GM19438 (cell line): ENCODE data around the gene DPH7.
A peak's percentile ranks its signal among the peaks of the same experiment; 100 is the strongest.
"Not testable (repeated sequence)": the region's sequence is repeated elsewhere in the genome, so short reads cannot be mapped to it uniquely, and the experiment has no call there.

ENCODE experiments used
- ATAC-seq: cut with Tn5 transposase; IDR thresholded peaks from one replicate; pipeline ENCODE4 v1.9.1; 2021; ENCODE audit warnings: low read depth; ENCODE audit not compliant: unreplicated experiment

Gene DPH7

DNA sequence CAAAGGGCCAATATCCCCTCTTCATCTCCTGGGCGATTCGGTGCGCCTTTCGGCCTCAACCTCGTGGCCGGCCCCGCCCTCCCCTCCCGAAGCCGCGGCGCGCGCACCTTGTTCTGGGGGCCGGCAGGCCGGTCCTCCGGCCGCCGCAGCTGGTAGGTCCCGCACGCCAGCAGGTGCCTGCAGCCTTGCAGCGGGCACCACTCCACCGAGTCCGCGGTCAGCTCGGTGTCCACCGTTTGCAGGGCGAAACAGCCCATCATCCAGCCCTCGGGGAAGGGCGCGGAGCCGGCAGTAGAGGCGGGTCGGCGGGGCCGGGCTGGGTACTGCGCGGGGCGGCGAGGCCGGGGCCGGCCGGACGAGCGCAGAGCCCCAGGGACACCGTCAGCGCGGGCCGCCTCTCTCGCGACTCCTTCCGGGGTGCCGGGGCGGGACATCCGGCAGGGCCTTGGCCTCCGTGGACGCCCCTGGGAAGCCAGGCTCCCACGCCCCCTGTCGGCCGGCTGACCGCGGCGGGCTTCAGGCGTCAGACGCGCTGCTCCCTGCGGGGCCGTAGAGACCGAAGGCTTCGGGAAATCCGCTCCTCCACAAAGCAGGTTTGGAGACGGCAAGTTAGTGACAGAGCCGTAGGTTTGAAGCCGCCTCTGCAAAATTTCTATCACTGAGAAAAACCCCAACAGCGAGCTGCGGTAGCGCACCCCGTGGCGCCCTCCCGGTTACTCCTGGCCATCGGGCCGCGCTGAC, at the start of gene DPH7:
Gene DPH7 (minus strand): TSS at position 408 of the 741 bp plus-strand sequence. CDS start 148 bp downstream, at position 260.
- peak; percentile 93 for ATAC-seq

DNA sequence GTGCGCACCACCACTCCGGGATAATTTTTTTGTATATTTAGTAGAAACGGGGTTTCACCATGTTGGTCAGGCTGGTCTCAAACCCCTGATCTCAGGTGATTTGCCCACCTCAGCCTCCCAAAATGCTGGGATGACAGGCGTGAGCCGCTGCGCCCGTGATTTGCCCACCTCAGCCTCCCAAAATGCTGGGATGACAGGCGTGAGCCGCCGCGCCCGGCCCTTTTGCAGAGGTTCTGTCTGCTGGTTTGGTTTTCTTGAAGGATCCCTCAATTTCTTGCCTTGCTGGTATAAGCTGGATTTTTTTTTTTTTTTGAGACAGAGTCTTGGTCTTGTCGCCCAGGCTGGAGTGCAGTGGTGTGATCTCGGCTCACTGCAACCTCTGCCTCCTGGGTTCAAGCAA, 48.7 kb upstream of the DPH7 start:
- not testable (repeated sequence) for ATAC-seq

- ATAC-seq: no peak
Observed at GRCh38 chr9:137626464-137626863, 47.7 kb upstream of the DPH7 start.

DNA sequence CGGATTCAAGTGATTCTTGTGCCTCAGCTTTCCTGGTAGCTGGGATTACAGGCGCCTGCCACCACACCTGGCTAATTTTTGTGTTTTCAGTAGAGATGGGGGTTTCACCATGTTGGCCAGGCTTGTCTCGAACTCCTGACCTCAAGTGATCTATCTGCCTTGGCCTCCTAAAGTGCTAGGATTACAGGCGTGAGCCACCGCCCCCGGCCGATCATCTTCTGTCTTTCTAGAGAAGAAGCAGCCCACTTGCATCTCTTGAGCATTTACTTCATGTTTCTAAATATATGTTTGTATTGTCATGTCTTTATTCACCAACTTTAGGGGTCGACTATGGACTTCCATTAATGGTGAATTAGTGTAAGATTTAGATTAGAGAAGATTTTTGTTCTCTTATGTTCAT, 43.5 kb upstream of the DPH7 start:
- not testable (repeated sequence) for ATAC-seq

- ATAC-seq: no peak
Observed at GRCh38 chr9:137621131-137621757, 42.5 kb upstream of the DPH7 start.

GRCh38 chr9:137620581-137620980, 41.9 kb upstream of the DPH7 start:
- no peak for ATAC-seq

- ATAC-seq: no peak
Observed at GRCh38 chr9:137620048-137620405, 41.3 kb upstream of the DPH7 start.

GRCh38 chr9:137619240-137620047, 40.7 kb upstream of the DPH7 start:
- no peak for ATAC-seq

- ATAC-seq: peak; percentile 62
Observed at GRCh38 chr9:137618105-137619067, 39.7 kb upstream of the DPH7 start, which contains the start of gene EHMT1. Gene EHMT1, plus strand, starts transcription at chr9:137619005. Its CDS starts 24 bp downstream, at chr9:137619029.

DNA sequence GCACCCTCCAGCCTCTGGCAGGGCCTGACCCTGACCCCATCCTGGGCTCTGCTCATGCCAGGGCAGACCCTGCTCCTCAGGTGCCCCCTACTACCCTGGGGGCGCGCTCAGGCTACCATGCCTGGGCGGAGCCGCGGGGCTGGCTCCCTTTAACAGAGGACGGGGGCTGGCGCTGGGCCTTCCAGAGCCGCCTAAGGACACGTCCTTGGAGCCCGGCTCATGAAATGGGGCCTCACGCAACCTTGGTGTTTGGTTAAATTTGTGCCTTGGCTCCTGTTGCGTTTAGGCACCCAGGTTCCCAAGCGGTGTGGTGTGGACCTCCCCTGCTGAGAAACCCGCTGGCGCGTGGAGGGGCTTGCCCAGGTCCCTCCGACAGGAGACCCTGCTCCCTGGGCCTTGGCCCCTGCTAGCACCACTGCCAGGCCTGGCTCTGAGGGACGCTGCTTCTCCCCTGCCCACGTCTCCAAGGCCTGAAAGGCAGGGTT, 36.7 kb upstream of the DPH7 start:
- ATAC-seq: no peak

- no peak for ATAC-seq
Observed at GRCh38 chr9:137614631-137615386, 36.1 kb upstream of the DPH7 start.

GRCh38 chr9:137613738-137614523, 35.2 kb upstream of the DPH7 start:
- no peak for ATAC-seq

DNA sequence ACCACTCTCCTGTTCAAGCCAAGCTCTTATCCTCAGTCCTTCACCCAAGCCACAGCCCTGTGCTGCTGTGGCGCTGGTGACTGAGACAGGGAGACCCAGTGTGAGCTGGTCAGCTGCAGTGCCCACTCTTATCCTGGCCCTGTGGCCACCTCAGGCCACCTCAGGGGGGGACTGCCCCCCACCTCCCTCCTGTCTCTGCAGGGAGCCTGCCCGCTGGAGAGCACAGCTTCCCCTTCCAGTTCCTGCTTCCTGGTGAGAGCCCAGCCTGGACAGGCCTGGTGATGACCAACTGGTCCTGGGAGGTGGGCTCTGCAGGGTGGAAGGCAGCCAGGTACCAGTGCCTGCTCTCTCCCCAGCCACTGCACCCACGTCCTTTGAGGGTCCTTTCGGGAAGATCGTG, 34.5 kb upstream of the DPH7 start:
- no peak for ATAC-seq

- ATAC-seq: no peak
Observed at GRCh38 chr9:137612741-137613142, 34.0 kb upstream of the DPH7 start.

- no peak for ATAC-seq
Observed at GRCh38 chr9:137611623-137612609, 33.2 kb upstream of the DPH7 start.

DNA sequence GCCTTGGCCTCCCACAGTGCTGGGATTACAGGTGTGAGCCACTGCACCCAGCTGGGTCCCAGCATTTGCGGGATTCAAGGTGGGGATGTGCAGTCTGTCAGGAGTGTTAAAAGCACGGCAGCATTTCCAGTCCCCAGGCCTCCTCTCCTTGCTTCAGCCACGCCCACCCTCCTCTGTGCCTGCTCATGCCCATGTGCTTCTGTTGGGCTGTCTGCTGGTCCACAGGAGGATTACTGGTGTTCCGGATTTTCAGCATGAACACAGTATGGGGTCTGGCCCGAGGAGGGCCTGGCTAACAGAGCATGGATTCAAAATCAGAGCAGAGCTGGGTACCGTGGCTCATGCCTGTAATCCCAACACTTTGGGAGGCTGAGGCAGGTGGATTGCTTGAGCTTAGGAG, 32.2 kb upstream of the DPH7 start:
- ATAC-seq: no peak

DNA sequence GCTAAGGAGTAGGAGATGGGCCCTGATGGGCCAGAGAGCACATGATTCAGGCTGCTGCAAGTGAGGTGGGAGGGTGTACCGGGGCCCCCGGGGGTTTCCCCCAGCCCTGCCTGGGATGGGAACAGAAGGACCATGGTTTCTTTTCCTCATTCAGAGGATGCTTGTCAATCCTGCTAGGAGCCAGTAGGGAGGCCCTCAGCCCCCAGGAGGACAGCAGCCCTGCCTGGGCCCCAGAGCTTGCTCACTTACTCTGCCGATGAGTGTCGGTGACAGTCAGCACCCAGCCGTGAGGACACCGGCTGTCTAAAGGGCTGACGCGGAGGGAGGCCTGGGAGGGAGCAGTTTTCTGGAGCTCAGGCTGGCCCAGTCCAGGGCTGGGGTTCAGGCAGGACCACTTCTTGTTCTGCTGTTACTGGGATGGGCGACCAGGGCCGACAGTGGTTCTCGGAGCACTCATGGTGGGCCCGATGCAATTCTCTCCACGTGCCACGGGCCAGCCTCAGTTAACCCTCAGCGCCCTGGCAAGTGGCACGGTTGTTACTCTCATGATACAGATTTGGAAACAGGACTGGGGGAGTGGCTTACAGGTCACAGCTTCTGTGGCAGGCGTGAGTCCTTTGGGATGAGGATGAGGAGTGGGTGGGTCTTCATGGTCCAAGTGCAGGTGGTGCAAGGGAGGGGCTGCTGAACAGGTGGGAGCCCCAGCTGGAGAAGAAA, 28.6 kb upstream of the DPH7 start:
- no peak for ATAC-seq
